ENCODE results near the gene CCDC6. TPM values are rescaled to one million over a fixed set of nuclear protein-coding genes. Genes with fewer than 3 reads are reported as not detected.

CCDC6 gene
- total RNA-seq, 4 donors from 2014 or later: 30.8 to 66.0 (median 53.4) TPM

GRCh38 chr10:59779756-59780533 is 126.4 kb downstream of the CCDC6 start:
- Histone ChIP-seq H3K4me3 (no peak overlapping the region), H3K27me3 (no peaks in the 10 kb centered on the region), H3K27ac (no peak overlapping the region), H3K36me3 (no peaks in the 10 kb centered on the region), H3K9me3 (no peaks in the 10 kb centered on the region), H3K4me1 (no peaks in the 10 kb centered on the region)
- 35 to 64% methylated on average over 2 to 3 of the region's 6 CpGs for WGBS, 2 donors (ENCODE audit: low coverage in 1 of 2)
- no peak for TF ChIP-seq POLR2AphosphoS5 (IDR thresholded peaks at IDR 0.05)
- TF ChIP-seq EP300 (IDR thresholded peaks at IDR 0.05): no peak
- no peak for TF ChIP-seq POLR2A (IDR thresholded peaks at IDR 0.05)
- no peak for ATAC-seq

- TF ChIP-seq POLR2AphosphoS5 (IDR thresholded peaks at IDR 0.05): no peak
- no peak for TF ChIP-seq CTCF (IDR thresholded peaks at IDR 0.05)
- TF ChIP-seq EP300 (IDR thresholded peaks at IDR 0.05): no peak
- TF ChIP-seq POLR2A (IDR thresholded peaks at IDR 0.05): no peak
Measured at GRCh38 chr10:59774451-59774850, 131.9 kb downstream of the CCDC6 start.

GRCh38 chr10:59773088-59773487 is 133.3 kb downstream of the CCDC6 start:
- Histone ChIP-seq H3K27ac (no peak overlapping the region), H3K4me3 (no peak overlapping the region), H3K9me3 (no peaks in the 10 kb centered on the region), H3K36me3 (no peaks in the 10 kb centered on the region), H3K27me3 (no peaks in the 10 kb centered on the region), H3K4me1 (no peaks in the 10 kb centered on the region)
- TF ChIP-seq CTCF (IDR thresholded peaks at IDR 0.05): no peak
- no peak for TF ChIP-seq POLR2A (IDR thresholded peaks at IDR 0.05)
- no peak for TF ChIP-seq POLR2AphosphoS5 (IDR thresholded peaks at IDR 0.05)
- TF ChIP-seq EP300 (IDR thresholded peaks at IDR 0.05): no peak
- no peak for ATAC-seq
- WGBS, 2 donors (ENCODE audit: low coverage in 1 of 2): 100% methylated on average over 2 of the region's 2 CpGs

More at GRCh38 chr10:59774451-59774850, 131.9 kb downstream of the CCDC6 start:
- H3K27ac ChIP-seq: no peak overlapping the region
- no peak for ATAC-seq
- no peaks in the 10 kb centered on the region for H3K9me3 ChIP-seq
- H3K36me3 ChIP-seq: no peaks in the 10 kb centered on the region
- H3K4me3 ChIP-seq: no peak overlapping the region
- WGBS, 2 donors (ENCODE audit: low coverage in 1 of 2): 83 to 94% methylated on average over 2 to 5 of the region's 6 CpGs
- no peaks in the 10 kb centered on the region for H3K4me1 ChIP-seq
- no peaks in the 10 kb centered on the region for H3K27me3 ChIP-seq

- ATAC-seq: no peak
- WGBS, 2 donors (ENCODE audit: low coverage in 1 of 2): 88 to 93% methylated on average over 7 of the region's 7 CpGs
- H3K4me1 ChIP-seq: no peaks in the 10 kb centered on the region
Measured at GRCh38 chr10:59771162-59771807, 135.1 kb downstream of the CCDC6 start.

More at GRCh38 chr10:59771162-59771807, 135.1 kb downstream of the CCDC6 start:
- H3K27me3 ChIP-seq: no peaks in the 10 kb centered on the region
- no peak for TF ChIP-seq CTCF (IDR thresholded peaks at IDR 0.05)
- no peak for TF ChIP-seq POLR2AphosphoS5 (IDR thresholded peaks at IDR 0.05)
- TF ChIP-seq EP300 (IDR thresholded peaks at IDR 0.05): no peak
- TF ChIP-seq POLR2A (IDR thresholded peaks at IDR 0.05): no peak
- no peaks in the 10 kb centered on the region for H3K9me3 ChIP-seq
- no peak overlapping the region for H3K4me3 ChIP-seq
- no peak overlapping the region for H3K27ac ChIP-seq
- H3K36me3 ChIP-seq: no peaks in the 10 kb centered on the region
